Stimulated activated naive CD8-positive, alpha-beta T cell treated with anti-CD3 and anti-CD28 coated beads, Interleukin-15, Interleukin-2, amounts not matched to agents 100 ng/mL and 50 ng/mL, for 24 hours (primary cell): ENCODE data around the gene RPL28.

ENCODE experiments used
- H3K27ac Mint-ChIP-seq: one replicate; pipeline ENCODE4 v1.8.0; 2021; ENCODE audit warnings: mild to moderate bottlenecking, mixed read lengths
- H3K27me3 Mint-ChIP-seq: one replicate; pipeline ENCODE4 v1.8.0; 2021; ENCODE audit warnings: mixed read lengths
- H3K36me3 Mint-ChIP-seq: one replicate; pipeline ENCODE4 v1.8.0; 2021; ENCODE audit warnings: low read depth, mixed read lengths
- H3K4me1 Mint-ChIP-seq: one replicate; pipeline ENCODE4 v1.8.0; 2021; ENCODE audit warnings: low read depth, mixed read lengths
- H3K4me3 Mint-ChIP-seq: one replicate; pipeline ENCODE4 v1.8.0; 2021; ENCODE audit warnings: mild to moderate bottlenecking, mixed read lengths
- H3K9me3 Mint-ChIP-seq: one replicate; pipeline ENCODE4 v1.8.0; 2021; ENCODE audit warnings: mixed read lengths

Gene RPL28

DNA sequence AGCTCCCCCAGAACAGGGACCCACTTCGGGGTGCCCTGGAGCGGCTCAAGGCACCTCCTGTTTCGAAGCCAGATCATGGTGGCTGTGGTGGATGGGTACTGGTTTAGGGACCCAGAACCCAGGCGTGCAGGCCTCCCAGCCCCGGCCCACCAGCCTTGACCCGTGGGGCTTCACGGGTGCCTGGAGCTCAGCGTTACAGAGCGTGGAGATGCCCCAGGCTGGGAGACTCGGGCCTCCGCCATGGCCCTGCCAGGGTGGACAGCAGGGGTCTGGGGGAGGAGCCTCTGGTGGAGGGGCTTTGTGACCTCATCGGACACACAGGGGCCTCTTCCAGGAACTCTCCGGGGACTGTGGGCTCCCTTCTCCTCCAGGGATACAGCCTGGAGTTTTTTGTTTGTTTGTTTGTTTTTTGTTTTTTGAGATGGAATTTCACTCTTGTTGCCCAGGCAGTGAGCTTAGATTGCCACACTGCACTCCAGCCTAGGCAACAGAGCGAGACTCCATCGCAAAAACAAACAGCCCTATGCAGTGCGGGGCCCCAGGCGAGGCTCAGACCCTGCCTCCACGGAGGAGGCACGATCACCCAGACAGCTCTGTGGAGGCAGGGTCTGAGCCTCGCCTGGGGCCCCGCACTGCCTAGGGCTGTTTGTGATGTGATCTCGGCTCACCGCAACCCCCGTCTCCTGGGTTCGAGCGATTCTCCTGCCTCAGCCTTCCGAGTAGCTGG, 22.6 kb upstream of the RPL28 start, which contains the start of gene GARIN5B:
GARIN5B (minus strand) TSS at position 271 of the 727 bp plus-strand sequence; CDS start at position 77, 194 bp downstream.
- Mint-ChIP-seq H3K4me1 (no peaks in the 10 kb centered on the region), H3K9me3 (no peaks in the 10 kb centered on the region), H3K36me3 (no peaks in the 10 kb centered on the region), H3K27me3 (peaks cover 4% of the 10 kb centered on the region), H3K4me3 (no peak within 1 kb of the TSS), H3K27ac (no peak within 1 kb of the TSS)

DNA sequence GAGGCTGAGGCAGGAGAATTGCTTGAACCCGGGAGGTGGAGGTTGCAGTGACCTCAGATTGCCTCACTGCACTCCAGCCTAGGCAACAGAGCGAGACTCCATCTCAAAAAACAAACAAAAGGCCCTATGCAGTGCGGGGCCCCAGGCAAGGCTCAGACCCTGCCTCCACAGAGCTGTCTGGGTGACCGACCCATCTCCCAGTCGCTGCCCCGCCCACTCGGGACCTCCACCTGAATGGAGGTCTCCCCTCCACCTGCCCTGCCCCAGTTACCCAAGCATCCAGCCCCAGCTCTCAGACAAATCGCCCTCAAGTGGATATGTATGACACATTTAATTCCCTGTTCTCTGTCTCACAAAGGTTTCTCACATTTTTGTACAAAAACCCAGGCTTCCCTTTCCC, 20.5 kb upstream of the RPL28 start:
- no peak overlapping the region for H3K4me3 Mint-ChIP-seq
- no peaks in the 10 kb centered on the region for H3K36me3 Mint-ChIP-seq
- H3K27me3 Mint-ChIP-seq: peaks cover 8% of the 10 kb centered on the region
- H3K9me3 Mint-ChIP-seq: no peaks in the 10 kb centered on the region
- peaks cover 4% of the 10 kb centered on the region for H3K4me1 Mint-ChIP-seq
- no peak overlapping the region for H3K27ac Mint-ChIP-seq

DNA sequence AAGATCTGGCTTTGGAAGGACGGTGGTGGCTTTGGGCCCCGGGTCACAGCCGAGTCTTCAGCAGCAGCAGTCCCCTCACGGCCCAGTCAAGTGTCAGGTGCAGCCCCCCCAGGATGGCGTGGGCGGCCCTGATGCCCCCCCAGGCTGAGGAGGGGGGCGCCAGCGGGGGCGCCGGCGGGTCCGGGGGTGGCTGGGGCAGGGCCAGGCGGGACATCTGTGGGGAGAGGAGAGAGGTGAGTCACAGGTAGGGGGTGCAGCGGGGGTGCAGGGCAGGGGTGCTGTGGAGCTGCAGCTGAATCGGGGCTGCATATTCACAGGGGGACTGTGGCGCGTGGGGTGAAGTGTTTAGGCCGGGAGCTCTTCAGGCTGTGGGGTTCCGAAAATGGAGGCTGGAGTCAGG, 19.8 kb upstream of the RPL28 start:
- H3K9me3 Mint-ChIP-seq: no peaks in the 10 kb centered on the region
- H3K4me1 Mint-ChIP-seq: peaks cover 10% of the 10 kb centered on the region
- H3K36me3 Mint-ChIP-seq: no peaks in the 10 kb centered on the region
- no peak overlapping the region for H3K4me3 Mint-ChIP-seq
- no peak overlapping the region for H3K27ac Mint-ChIP-seq
- H3K27me3 Mint-ChIP-seq: peaks cover 16% of the 10 kb centered on the region

DNA sequence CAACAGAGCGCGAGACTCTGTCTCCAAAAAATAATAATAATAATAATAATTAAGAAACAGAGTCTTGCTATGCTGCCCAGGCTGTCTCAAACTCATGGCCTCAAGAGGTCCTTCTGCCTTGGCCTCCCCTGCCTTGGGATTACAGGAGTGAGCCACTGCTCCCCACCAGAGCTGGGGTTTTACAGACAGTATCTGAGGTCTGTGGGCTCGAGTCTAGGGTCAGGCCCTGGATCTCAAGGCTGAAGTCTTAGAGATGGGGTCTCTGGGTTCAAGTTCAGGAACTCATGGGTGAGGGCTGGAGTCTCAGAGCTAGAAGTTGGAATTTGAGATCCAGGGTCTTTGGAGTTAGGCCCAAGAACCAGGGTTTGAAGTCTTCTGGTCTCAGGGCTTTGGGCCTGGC, 18.9 kb upstream of the RPL28 start:
- H3K36me3 Mint-ChIP-seq: no peaks in the 10 kb centered on the region
- H3K4me3 Mint-ChIP-seq: no peak overlapping the region
- peaks cover 22% of the 10 kb centered on the region for H3K27me3 Mint-ChIP-seq
- no peak overlapping the region for H3K27ac Mint-ChIP-seq
- no peaks in the 10 kb centered on the region for H3K9me3 Mint-ChIP-seq
- peaks cover 10% of the 10 kb centered on the region for H3K4me1 Mint-ChIP-seq

DNA sequence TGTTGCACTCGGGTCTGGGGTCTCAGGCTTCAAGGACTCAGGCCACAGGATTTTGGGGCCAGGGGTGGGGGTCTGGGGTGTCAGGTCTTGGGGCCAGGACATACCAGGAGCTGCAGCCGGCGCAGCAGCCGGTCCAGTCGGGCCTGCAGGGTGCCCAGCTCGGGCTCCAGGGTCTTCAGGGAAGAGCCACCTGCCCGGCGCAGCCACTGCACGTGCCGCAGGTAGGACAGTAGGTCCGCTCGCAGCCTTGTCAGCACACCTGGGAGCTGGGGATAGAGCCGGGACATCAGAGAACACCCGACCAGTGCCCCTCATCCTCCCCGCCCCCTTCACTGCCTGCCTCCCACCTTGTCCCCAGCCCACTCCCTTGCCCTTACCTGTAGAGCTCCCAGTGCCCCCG, 17.6 kb upstream of the RPL28 start:
- H3K36me3 Mint-ChIP-seq: no peaks in the 10 kb centered on the region
- peaks cover 17% of the 10 kb centered on the region for H3K4me1 Mint-ChIP-seq
- H3K27me3 Mint-ChIP-seq: peaks cover 29% of the 10 kb centered on the region
- H3K4me3 Mint-ChIP-seq: no peak overlapping the region
- no peak overlapping the region for H3K27ac Mint-ChIP-seq
- no peaks in the 10 kb centered on the region for H3K9me3 Mint-ChIP-seq

DNA sequence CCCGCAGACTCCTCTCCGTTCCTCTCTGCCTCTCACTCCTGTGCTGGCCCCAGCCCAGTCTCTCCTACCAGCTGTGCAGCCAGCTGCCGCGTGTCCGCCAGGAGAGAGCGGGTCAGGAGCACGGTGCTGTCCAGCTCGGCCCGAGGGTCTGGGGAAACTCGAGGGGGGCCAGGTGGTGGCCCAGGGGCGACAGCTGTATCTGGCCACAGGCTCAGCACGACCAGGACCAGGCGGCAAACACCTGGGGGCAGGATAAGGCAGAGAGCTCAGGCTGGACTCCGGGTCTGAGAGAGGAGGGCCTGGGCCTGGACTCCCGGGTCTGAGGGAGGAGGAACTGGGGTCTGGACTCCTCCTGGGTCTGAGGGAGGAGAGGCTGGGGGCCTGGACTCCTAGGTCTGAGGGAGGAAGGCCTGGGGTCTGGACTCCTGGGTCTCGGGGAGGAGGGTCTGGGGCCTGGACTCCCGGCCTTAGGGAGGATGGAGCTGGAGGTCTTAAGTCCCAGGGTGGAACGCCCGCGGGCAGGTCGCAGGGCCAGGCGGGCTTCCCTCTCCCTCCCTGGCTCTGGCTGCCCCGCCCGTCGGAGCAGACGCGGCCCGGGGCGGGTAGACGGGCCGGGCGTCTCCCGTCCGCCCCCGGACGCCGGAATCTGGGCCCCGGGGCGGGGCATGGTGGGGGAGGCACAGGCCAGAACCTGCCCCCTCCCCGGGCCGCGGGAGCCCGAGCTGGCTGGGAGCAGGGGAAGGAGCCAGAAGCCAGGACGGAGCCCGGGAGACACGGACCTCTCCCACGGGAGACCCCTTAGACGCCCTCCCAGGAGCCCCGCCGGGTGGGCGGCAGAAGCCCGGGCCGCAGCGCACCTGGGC, 16.8 kb upstream of the RPL28 start:
- Mint-ChIP-seq H3K4me1 (peaks cover 21% of the 10 kb centered on the region), H3K27me3 (peaks cover 33% of the 10 kb centered on the region), H3K4me3 (no peak overlapping the region)

DNA sequence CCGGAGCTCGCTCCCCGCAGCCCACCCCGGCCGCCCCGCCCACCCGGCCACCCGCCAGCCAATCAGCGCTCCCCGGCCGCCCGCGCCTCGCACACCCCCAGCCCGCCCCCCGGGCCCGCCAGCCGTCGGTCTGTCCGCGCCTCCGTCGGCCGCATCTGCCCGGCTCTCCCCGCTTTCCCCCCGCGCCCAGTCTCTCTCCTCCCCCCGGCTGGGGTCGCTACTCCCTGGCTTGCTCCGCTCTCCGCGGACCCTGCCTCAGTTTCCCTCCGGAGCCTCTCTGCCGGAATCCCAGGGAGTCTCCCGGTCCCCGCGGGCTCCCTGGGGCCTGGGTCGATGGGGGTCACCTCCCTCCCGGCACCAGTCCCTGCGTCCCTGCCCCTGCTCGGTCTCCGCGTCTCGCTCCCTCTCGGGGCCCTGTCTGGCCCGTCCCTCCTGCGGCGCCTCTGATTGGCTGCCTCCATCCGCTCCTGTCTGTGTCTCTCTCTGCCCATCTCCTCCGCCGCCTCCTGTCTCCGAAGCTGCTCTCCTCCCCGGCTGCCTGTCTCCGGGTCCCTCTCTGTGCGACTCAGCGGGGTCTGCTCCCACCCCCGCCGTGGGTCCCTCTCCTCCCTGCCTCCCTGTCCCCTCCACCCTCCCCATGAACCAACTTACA, 16.0 kb upstream of the RPL28 start:
- H3K36me3 Mint-ChIP-seq: no peaks in the 10 kb centered on the region
- peaks cover 34% of the 10 kb centered on the region for H3K27me3 Mint-ChIP-seq

More for the DNA sequence above, 16.8 kb upstream of the RPL28 start:
- Mint-ChIP-seq H3K27ac (no peak overlapping the region), H3K36me3 (no peaks in the 10 kb centered on the region), H3K9me3 (no peaks in the 10 kb centered on the region)

DNA sequence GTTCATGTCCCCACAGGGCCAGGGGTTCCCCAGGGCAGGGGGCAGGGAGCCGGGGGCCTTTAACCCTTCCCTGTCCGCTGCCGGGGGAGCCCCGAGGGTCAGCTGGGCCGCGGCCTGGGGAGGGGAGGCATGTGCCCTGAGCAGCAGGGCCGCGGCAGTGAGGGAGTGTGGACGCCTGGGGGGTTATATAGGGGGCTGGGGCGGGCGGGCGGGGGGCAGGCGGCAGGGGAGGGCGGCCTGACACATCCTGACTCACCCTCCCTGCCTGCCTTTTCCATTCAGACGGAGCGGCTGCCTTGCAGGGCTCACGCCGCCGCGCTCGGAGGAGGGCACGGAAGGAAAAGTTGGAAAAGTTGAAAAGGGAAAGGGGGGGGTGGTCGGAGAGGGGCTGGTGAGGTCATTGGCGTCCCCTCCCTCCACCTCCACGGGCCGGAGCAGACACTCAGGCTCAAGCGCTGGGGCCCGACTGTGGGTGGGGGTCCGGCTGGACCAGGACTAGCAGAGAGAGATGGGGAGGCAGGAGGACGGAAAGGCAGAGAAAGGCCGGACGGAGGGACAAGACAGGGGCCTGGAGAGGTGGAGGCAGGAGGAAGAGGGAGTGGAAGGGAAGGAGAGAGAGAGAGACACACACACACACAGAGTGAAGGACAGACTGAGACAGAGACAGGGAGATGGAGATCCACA, 15.3 kb upstream of the RPL28 start, which contains the start of gene IL11:
IL11 (minus strand) TSS at position 159 of the 684 bp plus-strand sequence; CDS start at position 6, 153 bp downstream.
- H3K27ac Mint-ChIP-seq: no peak within 1 kb of the TSS
- no peaks in the 10 kb centered on the region for H3K36me3 Mint-ChIP-seq
- H3K4me3 Mint-ChIP-seq: peak within 1 kb of the TSS; percentile 73
- no peaks in the 10 kb centered on the region for H3K9me3 Mint-ChIP-seq
- peaks cover 21% of the 10 kb centered on the region for H3K4me1 Mint-ChIP-seq
- peaks cover 37% of the 10 kb centered on the region for H3K27me3 Mint-ChIP-seq

More for the DNA sequence above, 16.0 kb upstream of the RPL28 start:
- H3K9me3 Mint-ChIP-seq: no peaks in the 10 kb centered on the region
- peak overlapping the region; percentile 73 for H3K4me3 Mint-ChIP-seq
- H3K27ac Mint-ChIP-seq: no peak overlapping the region
- H3K4me1 Mint-ChIP-seq: peaks cover 21% of the 10 kb centered on the region

DNA sequence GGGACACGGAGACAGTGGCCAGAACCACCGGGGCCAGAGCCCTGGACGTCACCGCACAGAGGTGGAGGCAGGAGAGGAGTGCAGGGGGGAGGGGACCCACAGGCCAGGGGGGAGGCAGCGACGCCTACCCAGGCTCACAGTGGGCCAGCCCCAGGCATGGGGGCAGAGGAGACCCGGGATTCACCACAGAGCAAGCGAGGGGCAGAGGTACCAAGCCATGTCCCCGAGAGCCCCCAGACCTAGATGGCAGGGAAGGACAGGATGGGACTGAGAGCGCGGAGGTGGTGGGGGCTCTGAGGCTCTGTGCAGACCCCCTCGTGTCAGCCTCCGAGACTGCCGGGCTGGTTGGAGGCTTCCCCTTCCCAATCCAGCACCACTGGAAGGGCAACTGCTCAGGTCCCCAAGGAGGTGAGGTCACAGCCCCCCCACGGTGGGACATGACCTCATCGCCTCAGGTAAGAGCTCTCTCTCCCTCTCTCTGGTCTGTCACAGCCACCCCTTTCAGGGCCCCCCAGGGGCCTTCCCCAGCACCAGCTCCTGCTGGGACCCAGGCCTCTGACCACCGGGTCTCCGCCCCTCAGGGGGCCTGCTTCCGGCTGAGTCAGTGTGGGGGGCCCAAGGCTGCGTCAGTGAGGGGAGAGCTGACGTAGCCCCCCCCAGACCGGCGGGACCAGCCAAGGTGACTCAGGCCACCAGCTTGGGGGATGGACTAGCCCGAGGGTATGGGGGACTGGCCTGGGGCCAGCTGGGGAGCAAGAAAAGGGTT, 13.2 kb upstream of the RPL28 start:
- no peak overlapping the region for H3K4me3 Mint-ChIP-seq
- no peaks in the 10 kb centered on the region for H3K36me3 Mint-ChIP-seq
- peaks cover 21% of the 10 kb centered on the region for H3K4me1 Mint-ChIP-seq
- no peak overlapping the region for H3K27ac Mint-ChIP-seq
- no peaks in the 10 kb centered on the region for H3K9me3 Mint-ChIP-seq
- peaks cover 40% of the 10 kb centered on the region for H3K27me3 Mint-ChIP-seq

DNA sequence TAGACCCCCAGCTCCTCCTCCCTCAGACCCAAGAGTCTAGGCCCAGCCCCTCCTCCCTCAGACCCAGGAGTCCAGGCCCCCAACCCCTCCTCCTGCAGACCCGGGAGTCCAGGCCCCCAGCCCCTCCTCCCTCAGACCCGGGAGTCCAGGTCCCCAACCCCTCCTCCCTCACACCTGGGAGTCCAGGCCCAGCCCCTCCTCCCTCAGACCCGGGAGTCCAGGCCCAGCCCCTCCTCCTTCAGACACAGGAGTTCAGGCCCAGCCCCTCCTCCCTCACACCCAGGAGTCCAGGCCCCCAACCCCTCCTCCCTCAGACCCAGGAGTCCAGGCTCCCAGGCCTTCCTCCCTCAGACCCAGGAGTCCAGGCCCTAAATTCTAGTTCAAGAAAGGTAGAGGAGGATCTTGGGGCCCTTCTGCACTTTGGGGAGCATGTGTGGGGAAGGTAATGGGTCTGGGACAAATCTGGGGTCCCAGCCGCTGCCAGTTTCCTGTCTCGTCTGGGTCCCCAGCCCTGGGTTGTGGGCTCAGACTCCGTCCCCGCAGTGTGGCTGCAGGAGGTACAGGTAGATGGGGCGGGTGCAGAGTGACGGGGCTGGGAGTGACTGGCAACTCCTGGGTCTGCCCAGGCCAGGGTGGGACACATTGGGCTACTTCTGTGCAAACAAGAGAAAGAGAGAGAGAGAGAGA, 12.3 kb upstream of the RPL28 start:
- Mint-ChIP-seq H3K4me1 (peaks cover 21% of the 10 kb centered on the region), H3K27ac (peak overlapping the region; percentile 71), H3K9me3 (no peaks in the 10 kb centered on the region), H3K27me3 (peaks cover 36% of the 10 kb centered on the region), H3K4me3 (no peak overlapping the region), H3K36me3 (no peaks in the 10 kb centered on the region)

DNA sequence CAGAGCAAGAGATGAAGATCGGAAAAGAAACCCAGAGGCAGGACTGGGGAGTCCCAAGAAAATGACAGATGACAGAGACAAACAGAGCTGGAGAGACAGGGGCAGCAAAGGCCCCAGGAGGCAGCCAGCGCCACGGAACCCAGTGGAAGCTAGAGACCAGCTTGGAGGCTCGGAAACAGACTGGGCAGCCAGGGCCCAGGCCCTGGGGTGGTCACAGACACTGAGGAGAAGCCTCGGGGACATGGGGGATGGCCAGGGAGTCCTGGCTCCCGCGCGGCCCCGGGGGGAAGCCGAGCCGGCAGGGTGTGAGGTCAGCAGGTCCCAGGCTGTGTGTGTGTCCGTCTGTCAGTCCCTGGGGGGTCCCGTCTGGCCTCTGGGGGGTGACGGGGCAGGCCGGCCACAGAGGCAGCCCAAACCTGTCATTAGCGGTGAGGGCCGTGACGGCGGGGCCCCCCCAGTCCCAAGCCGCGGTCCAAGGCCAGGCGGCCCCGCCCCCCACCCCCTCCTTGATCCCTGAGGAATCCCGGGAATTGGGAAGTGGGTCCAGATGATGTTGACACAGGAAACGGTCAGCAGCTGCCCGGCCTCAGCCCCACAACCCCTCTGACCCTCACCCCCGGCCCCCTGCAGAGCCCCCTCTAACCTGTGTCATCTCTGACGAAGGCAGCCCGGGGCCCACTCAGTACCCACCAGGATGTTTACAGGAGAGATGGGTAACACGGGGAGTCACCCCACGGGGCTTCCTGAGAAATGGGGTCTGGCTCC, 11.6 kb upstream of the RPL28 start:
- Mint-ChIP-seq H3K4me1 (peaks cover 21% of the 10 kb centered on the region), H3K27me3 (peaks cover 36% of the 10 kb centered on the region), H3K9me3 (no peaks in the 10 kb centered on the region), H3K4me3 (no peak overlapping the region), H3K36me3 (no peaks in the 10 kb centered on the region), H3K27ac (peak overlapping the region; percentile 71)

DNA sequence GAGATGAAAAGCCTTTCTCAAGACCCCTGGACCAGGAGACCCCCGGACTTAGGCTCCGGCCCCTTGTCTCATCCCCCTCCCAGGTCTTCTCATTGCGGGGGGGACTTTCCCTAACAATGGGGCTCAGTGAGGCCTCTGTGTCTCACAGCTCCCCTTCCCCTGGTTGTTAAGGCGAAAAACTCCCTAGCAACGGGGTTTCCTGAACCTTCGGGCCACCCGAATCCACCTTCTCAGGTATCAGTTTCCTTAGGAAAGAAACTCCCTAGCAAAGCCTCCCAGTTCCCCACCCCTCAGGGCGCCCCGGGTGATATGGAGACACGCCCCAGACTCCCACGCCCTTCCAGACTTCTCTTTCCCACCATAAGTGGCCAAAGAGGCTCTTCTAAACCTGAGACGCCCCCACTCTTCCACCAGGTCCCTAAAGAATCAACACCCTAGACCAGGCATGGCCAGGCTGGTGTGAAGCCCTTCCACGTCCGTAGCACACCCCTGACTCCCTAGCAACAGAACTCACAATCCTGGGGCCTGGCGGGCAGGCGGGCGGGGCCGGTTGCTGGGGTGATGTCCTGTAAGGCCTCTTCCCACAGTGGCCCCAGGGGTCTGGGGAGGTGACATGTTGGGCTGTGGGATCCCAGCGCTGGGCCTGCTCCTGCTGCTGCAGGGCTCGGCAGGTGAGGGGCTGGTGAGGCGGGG, 9.3 kb upstream of the RPL28 start, which contains the start of gene TMEM190:
TMEM190 (plus strand) TSS at position 586 of the 693 bp plus-strand sequence; CDS start at position 614, 28 bp downstream.
- H3K4me1 Mint-ChIP-seq: peaks cover 11% of the 10 kb centered on the region
- H3K4me3 Mint-ChIP-seq: no peak within 1 kb of the TSS
- H3K27me3 Mint-ChIP-seq: peaks cover 20% of the 10 kb centered on the region
- H3K9me3 Mint-ChIP-seq: no peaks in the 10 kb centered on the region
- no peaks in the 10 kb centered on the region for H3K36me3 Mint-ChIP-seq
- H3K27ac Mint-ChIP-seq: no peak within 1 kb of the TSS
